Ovary (tissue), 9 donors: ENCODE results near the gene MAP3K7CL. TPM values are rescaled to one million over a fixed set of nuclear protein-coding genes. Genes with fewer than 3 reads are reported as not detected.

Experiments
- DNase-seq, 5 donors: peaks; one replicate each; pipeline ENCODE4 v3.0.0-alpha.2; 2019 to 2020
- H3K27ac ChIP-seq, 2 donors: fragments of 200-600 bp; one replicate each; pipeline versions ENCODE4 v1.5.1 to v1.8.0; 2019 to 2022
- H3K27me3 ChIP-seq: fragments of 200-600 bp; one replicate; pipeline ENCODE4 v1.8.0; 2022
- H3K36me3 ChIP-seq: fragments of 200-600 bp; sonication (generic); one replicate; pipeline ENCODE4 v1.5.1; 2019
- H3K4me1 ChIP-seq: one replicate; pipeline ENCODE4 v1.8.1; 2013; ENCODE audit warnings: mild to moderate bottlenecking, moderate library complexity; ENCODE audit not compliant: insufficient read depth
- H3K4me3 ChIP-seq: fragments of 200-600 bp; sonication (generic); one replicate; pipeline ENCODE4 v1.5.1; 2017
- H3K9me3 ChIP-seq, 2 donors: fragments of 200-600 bp in 1 of 2; sonication (generic) in 1 of 2; one replicate each; pipeline versions ENCODE4 v1.5.1 to v1.8.1; 2013 to 2019; ENCODE audit warnings: mild to moderate bottlenecking in 1 of 2, moderate library complexity in 1 of 2
- CTCF ChIP-seq, 3 donors: fragments of 450-650 bp in 2 of 3; fragments of 200-600 bp in 1 of 3; IDR thresholded peaks; one replicate each; pipeline versions ENCODE4 v1.5.1 to v1.8.0; 2016 to 2022; ENCODE audit warnings: antibody characterized with exemption in 3 of 3, mild to moderate bottlenecking in 1 of 3
- EP300 ChIP-seq: sonication (generic); formaldehyde crosslinking; IDR thresholded peaks from one replicate; pipeline ENCODE4 v1.6.1; 2017; ENCODE audit warnings: antibody characterized with exemption
- POLR2A ChIP-seq: fragments of 450-650 bp; IDR thresholded peaks from one replicate; pipeline ENCODE4 v1.6.1; 2017; ENCODE audit warnings: antibody characterized with exemption, mild to moderate bottlenecking, moderate library complexity
- WGBS, 3 donors: extraction: QIAGEN DNeasy Blood & Tissue Kit in 1 of 3; methylation state at CpG; one replicate each; pipeline versions ENCODE4 v1.1.5 to v1.1.7; 2013 to 2017; 5-methylcytosine and 5-hydroxymethylcytosine counted together
- intact Hi-C, 4 donors: fragments of 100-400 bp; cut with DNase I; formaldehyde crosslinking; loops; one replicate each; pipeline versions ENCODE4 v1.11.0 to v1.15.1; 2022 to 2023
- polyA plus RNA-seq, 2 donors: library from polyadenylated mRNA; stranded (reverse); fragments of 200-250 nt in 1 of 2; fragments of 350-450 nt in 1 of 2; fragmentation: Illumina TruSeq in 1 of 2; extraction: RNeasy Lipid Tissue Mini Kit (QIAGEN cat#74804) in 1 of 2; gene quantifications; one replicate each; pipeline ENCODE4 v1.2.3, GENCODE V29; 2013 to 2014
- total RNA-seq, 7 donors: library from RNA; depleted of rRNA in 2 of 7; stranded (reverse); fragments of >200 nt in 2 of 7; fragmentation: NEBNext Ultra II Directional in 3 of 7; extraction: Animal tissue kit (Norgen Biotek cat#: 25700) in 3 of 7; gene quantifications; one replicate each; pipeline versions ENCODE4 v1.1.0 to v1.2.4, GENCODE V29; 2016 to 2023
- donor health status: DM: no; HTN: no; CAD: no; lungs with moderate emphysema.
- donor health status: DM: no; HTN: no; CAD: no.
- donor health status: Bipolar disorder and iron deficiency.
- donor health status: DM: yes; HTN: yes; CAD: no.
- donor health status: DM: no; HTN: no; CAD: no.
- donor health status: DM: yes; HTN: yes; CAD: no.

The MAP3K7CL gene
- total and polyA plus RNA-seq, 9 donors, result 3.0 to 18.6 (median 6.7) TPM

- Histone ChIP-seq H3K36me3 (no peaks in the 10 kb centered on the region), H3K4me1 (no peaks in the 10 kb centered on the region), H3K27me3 (no peaks in the 10 kb centered on the region), H3K9me3 (no peaks in the 10 kb centered on the region), H3K27ac (no peak overlapping the region), H3K4me3 (no peak overlapping the region)
- no peak for TF ChIP-seq POLR2A
- TF ChIP-seq CTCF (IDR thresholded peaks at IDR 0.05), result no peak
- no peak for TF ChIP-seq EP300
- intact Hi-C loops, result no loop called here
- WGBS, 3 donors, result 74 to 84% (median 78%) methylated on average over 1 of the region's 1 CpG
- no peak for DNase-seq
Measured at GRCh38 chr21:29136033-29136432, 5.6 kb downstream of the MAP3K7CL start.

GRCh38 chr21:29144736-29145353 is 14.4 kb downstream of the MAP3K7CL start:
- no peak for DNase-seq
- Histone ChIP-seq H3K27ac (no peak overlapping the region), H3K9me3 (no peaks in the 10 kb centered on the region), H3K4me1 (peaks cover 2% of the 10 kb centered on the region), H3K36me3 (no peaks in the 10 kb centered on the region), H3K4me3 (no peak overlapping the region), H3K27me3 (no peaks in the 10 kb centered on the region)
- 31 to 40% (median 32%) methylated on average over 2 of the region's 2 CpGs for WGBS, 3 donors
- TF ChIP-seq EP300 (no peak), POLR2A (no peak), CTCF (IDR thresholded peaks at IDR 0.05) (no peak)
- intact Hi-C loops, result no loop called here

- no peaks in the 10 kb centered on the region for H3K27me3 ChIP-seq
- H3K27ac ChIP-seq, result no peak overlapping the region
- no peak for DNase-seq
- no peaks in the 10 kb centered on the region for H3K9me3 ChIP-seq
- H3K4me1 ChIP-seq, result peaks cover 2% of the 10 kb centered on the region
- H3K4me3 ChIP-seq, result no peak overlapping the region
- WGBS, 3 donors, result 24 to 28% (median 24%) methylated on average over 5 of the region's 5 CpGs
- no peak for TF ChIP-seq POLR2A
- TF ChIP-seq CTCF (IDR thresholded peaks at IDR 0.05), result no peak
- TF ChIP-seq EP300, result no peak
- intact Hi-C loops, result no loop called here
- no peaks in the 10 kb centered on the region for H3K36me3 ChIP-seq
Measured at GRCh38 chr21:29145354-29145782, 14.9 kb downstream of the MAP3K7CL start.

- no peak for TF ChIP-seq CTCF (IDR thresholded peaks at IDR 0.05)
- TF ChIP-seq EP300, result no peak
- TF ChIP-seq POLR2A, result no peak
- WGBS, 3 donors, result 59 to 66% (median 64%) methylated on average over 7 of the region's 7 CpGs
- H3K27ac ChIP-seq, result no peak overlapping the region
- H3K4me1 ChIP-seq, result peaks cover 2% of the 10 kb centered on the region
- no peak overlapping the region for H3K4me3 ChIP-seq
- H3K27me3 ChIP-seq, result no peaks in the 10 kb centered on the region
- no peaks in the 10 kb centered on the region for H3K9me3 ChIP-seq
- intact Hi-C loops, result no loop called here
- no peak for DNase-seq
- H3K36me3 ChIP-seq, result no peaks in the 10 kb centered on the region
Measured at GRCh38 chr21:29145852-29146453, 15.5 kb downstream of the MAP3K7CL start.
